ENCODE results near the gene PSMB11.
A peak's percentile ranks its signal among the peaks of the same experiment; 100 is the strongest.

PSMB11 gene

GRCh38 chr14:23074906-23075305 lies 32.9 kb downstream of the PSMB11 start:
- peaks cover 7% of the 10 kb centered on the region; the same call in 1 of the 2 replicates for H3F3A ChIP-seq (ENCODE audit: low read depth)
- no peak overlapping the region for H3K4me3 ChIP-seq (ENCODE audit: low read length, poor library complexity, severe bottlenecking)
- no peaks in the 10 kb centered on the region for H3K27me3 ChIP-seq (ENCODE audit: insufficient read depth, low read length, poor library complexity, severe bottlenecking)
- TF ChIP-seq EZH2phosphoT487 (IDR thresholded peaks at IDR 0.05; ENCODE audit: borderline replicate concordance) (no peak), CTCF (conservative IDR thresholded peaks at IDR 0.05; ENCODE audit: low read length) (no peak)
- H4K20me1 ChIP-seq (ENCODE audit: insufficient read depth, low read length, poor library complexity, severe bottlenecking), result peaks cover 8% of the 10 kb centered on the region
- H3K4me1 ChIP-seq (ENCODE audit: insufficient read depth, low read length, poor library complexity, severe bottlenecking), result peaks cover 13% of the 10 kb centered on the region
- H3K36me3 ChIP-seq (ENCODE audit: insufficient read depth, low read length), result peaks cover 69% of the 10 kb centered on the region
- no peak overlapping the region for H3K4me2 ChIP-seq (ENCODE audit: low read depth, low read length, poor library complexity, severe bottlenecking)
- H3K9me3 ChIP-seq (ENCODE audit: insufficient read depth, low read depth, low read length), result no peaks in the 10 kb centered on the region
- no peak overlapping the region for H2AFZ ChIP-seq (ENCODE audit: low read length)
- H3K9me2 ChIP-seq (replicated peaks; ENCODE audit: low read depth, low read length), result no peaks in the 10 kb centered on the region
- H3K9ac ChIP-seq (ENCODE audit: low read depth, low read length, poor library complexity, severe bottlenecking), result no peak overlapping the region
- peaks cover 20% of the 10 kb centered on the region for H3K79me2 ChIP-seq (ENCODE audit: insufficient read depth, low read length)

- H3K27me3 ChIP-seq (ENCODE audit: insufficient read depth, low read length, poor library complexity, severe bottlenecking), result no peaks in the 10 kb centered on the region
- no peak overlapping the region for H3K4me3 ChIP-seq (ENCODE audit: low read length, poor library complexity, severe bottlenecking)
- H3K4me1 ChIP-seq (ENCODE audit: insufficient read depth, low read length, poor library complexity, severe bottlenecking), result peaks cover 2% of the 10 kb centered on the region
- no peak for TF ChIP-seq EZH2phosphoT487 (IDR thresholded peaks at IDR 0.05; ENCODE audit: borderline replicate concordance)
- TF ChIP-seq CTCF (conservative IDR thresholded peaks at IDR 0.05; ENCODE audit: low read length), result peak; percentile 78
- no peak overlapping the region for H3K9ac ChIP-seq (ENCODE audit: low read depth, low read length, poor library complexity, severe bottlenecking)
- peaks cover 89% of the 10 kb centered on the region for H3K36me3 ChIP-seq (ENCODE audit: insufficient read depth, low read length)
- H3K4me2 ChIP-seq (ENCODE audit: low read depth, low read length, poor library complexity, severe bottlenecking), result no peak overlapping the region
- no peaks in the 10 kb centered on the region for H3K9me2 ChIP-seq (replicated peaks; ENCODE audit: low read depth, low read length)
- H2AFZ ChIP-seq (ENCODE audit: low read length), result no peak overlapping the region
- H3K9me3 ChIP-seq (ENCODE audit: insufficient read depth, low read depth, low read length), result no peaks in the 10 kb centered on the region
- H3F3A ChIP-seq (ENCODE audit: low read depth), result peaks cover 7% of the 10 kb centered on the region; the same call in 1 of the 2 replicates
- H3K79me2 ChIP-seq (ENCODE audit: insufficient read depth, low read length), result peaks cover 2% of the 10 kb centered on the region; the same call in 1 of the 2 replicates
- peaks cover 6% of the 10 kb centered on the region for H4K20me1 ChIP-seq (ENCODE audit: insufficient read depth, low read length, poor library complexity, severe bottlenecking)
Observed at GRCh38 chr14:23076785-23077408, 34.9 kb downstream of the PSMB11 start.

GRCh38 chr14:23077962-23078361 lies 36.0 kb downstream of the PSMB11 start:
- Histone ChIP-seq H2AFZ (ENCODE audit: low read length) (no peak overlapping the region), H3K4me3 (ENCODE audit: low read length, poor library complexity, severe bottlenecking) (no peak overlapping the region), H3K9me3 (ENCODE audit: insufficient read depth, low read depth, low read length) (no peaks in the 10 kb centered on the region), H3K36me3 (ENCODE audit: insufficient read depth, low read length) (peaks cover 86% of the 10 kb centered on the region), H3K79me2 (ENCODE audit: insufficient read depth, low read length) (no peaks in the 10 kb centered on the region), H3K9ac (ENCODE audit: low read depth, low read length, poor library complexity, severe bottlenecking) (no peak overlapping the region), H3K4me2 (ENCODE audit: low read depth, low read length, poor library complexity, severe bottlenecking) (no peak overlapping the region), H3K4me1 (ENCODE audit: insufficient read depth, low read length, poor library complexity, severe bottlenecking) (no peaks in the 10 kb centered on the region), H3K9me2 (replicated peaks; ENCODE audit: low read depth, low read length) (no peaks in the 10 kb centered on the region), H4K20me1 (ENCODE audit: insufficient read depth, low read length, poor library complexity, severe bottlenecking) (peaks cover 6% of the 10 kb centered on the region), H3F3A (ENCODE audit: low read depth) (peaks cover 7% of the 10 kb centered on the region; the same call in 1 of the 2 replicates), H3K27me3 (ENCODE audit: insufficient read depth, low read length, poor library complexity, severe bottlenecking) (no peaks in the 10 kb centered on the region)
- no peak for TF ChIP-seq CTCF (conservative IDR thresholded peaks at IDR 0.05; ENCODE audit: low read length)
- TF ChIP-seq EZH2phosphoT487 (IDR thresholded peaks at IDR 0.05; ENCODE audit: borderline replicate concordance), result no peak
